ENCODE results near the gene CHMP4B.

The CHMP4B gene

DNA sequence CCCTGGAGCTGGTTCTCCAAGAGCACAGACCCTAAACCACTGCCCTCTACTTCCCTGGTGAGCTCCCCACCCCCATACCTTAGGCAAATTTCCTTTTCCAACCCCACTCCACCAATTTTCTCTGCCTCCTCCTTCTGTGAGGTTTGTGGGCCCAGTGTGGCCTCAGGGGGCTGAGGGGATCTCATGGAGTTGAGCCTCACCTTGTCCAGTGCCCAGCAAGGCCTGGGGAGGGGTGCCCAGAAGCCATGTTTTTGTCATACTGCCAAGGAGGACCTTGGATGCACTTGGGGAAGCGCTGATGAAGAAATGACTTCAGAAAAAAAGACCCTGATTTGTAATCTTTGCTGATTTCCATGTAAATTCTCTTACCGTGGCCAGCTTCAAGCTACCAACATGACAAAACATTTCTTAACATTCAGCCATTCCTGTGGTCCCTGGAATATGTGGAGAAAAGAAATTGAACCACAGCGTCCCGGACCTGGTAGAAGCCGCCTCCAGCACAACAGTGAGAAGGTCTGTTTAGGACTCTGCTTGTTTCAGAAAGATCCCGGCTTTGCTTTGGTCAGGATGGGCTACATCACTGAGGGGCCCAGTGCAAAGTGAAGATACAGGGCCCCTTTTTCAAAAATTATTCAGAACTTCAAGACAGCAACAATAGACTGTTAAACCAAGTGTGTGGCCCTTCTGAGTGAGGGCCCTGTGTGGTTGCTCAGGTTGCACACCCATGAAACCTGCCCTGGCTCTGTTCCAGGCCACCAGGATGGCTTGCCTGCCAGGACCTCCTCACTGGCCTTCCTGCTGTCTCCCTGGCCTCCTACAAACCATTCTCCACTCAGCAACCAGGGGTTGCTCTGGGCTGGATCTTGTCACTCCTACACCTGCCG lies 52.5 kb downstream of the CHMP4B start:
- no peak for DNase-seq (ENCODE audit: low spot score)

DNA sequence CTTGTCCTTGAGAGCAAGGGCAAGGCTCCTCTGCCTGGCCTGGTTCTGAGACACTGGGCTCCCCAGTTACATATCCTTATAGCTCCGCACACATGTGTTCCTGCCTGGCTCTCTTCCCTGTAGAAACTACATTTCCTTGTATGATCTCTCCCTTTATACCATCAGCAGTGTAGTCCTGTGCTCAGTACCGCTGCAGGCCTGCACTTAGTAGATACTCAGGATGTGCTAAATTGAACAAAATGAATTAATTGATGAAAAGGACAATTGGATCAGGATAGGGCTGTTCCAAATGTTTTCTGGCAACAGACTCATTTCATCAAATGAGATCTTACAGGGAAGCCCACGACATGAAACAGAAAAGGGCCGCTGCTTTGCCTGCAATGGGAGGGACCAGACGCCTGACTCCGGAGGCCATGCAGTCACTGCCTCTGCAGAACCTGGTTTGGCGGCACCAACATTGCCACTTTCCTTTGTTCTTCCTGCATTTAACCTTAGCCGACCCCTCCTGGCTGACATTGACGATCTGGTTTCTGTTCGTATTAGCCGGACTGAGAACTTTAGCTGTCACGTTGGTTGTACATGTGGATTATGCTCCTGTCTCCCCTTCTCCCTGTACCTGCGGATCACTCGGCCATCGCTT lies 53.3 kb downstream of the CHMP4B start:
- DNase-seq (ENCODE audit: low spot score) = no peak

DNA sequence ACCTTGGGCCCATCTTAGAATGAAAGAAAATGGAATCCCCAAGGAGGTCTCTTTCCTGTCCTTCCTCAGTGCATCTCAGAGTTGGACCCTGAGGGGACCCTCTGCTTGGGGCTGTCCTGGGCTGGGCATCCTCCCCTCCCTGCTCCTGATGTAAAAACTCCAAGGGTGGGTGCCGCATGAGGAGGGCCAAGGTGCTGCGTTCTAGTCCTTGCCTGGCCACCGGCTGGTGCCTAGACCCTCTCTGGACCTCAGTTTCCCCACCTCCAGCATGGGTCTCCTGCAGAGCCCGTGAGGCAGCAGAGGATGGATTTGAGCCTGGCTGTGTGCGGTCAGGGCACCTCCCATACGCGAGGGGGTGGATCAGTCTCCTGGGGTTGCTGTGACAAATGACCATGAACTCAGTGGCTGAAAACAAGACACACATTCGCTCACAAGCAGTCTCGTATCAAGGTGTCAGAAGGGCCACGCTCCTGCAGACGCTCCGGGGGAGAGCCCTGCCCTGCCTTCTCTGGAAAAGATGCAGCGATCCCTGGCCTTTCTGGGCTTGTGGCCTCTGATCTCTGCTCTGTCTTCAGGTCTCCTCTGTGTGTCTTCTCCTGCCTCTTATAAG lies 54.7 kb downstream of the CHMP4B start:
- no peak for DNase-seq (ENCODE audit: low spot score)

DNA sequence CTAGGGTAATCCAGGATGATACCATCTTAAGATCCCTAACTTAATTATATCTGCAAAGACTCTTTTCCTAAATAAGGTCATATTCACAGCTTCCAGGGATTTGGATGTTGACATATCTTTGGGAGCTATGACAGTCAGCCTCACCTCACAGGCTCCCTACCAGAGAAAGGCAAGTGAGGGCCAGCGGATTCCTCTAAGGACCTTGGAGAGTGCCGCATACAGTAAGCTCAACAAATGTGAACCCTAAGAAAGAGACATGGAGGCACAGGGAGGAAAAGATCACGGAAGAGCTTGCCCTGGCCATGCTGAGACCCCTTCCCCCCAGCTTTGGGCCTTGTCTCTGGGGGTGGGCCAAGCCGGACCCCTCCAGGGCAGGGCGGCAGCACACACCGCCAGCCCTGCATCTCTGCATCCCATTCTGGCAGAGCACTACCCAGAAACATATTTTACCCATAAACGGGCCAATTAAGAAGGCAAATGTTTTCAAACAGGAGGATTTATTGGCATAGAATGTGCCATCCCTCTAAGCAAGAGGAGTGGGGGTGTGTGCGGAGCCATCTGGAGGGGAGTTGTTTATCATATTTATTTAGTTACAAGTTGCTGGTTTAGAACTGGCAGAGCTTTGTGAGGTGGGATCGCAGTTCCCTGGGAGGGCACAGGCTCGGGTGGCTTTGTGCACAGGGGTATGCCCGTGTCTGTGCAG lies 55.4 kb downstream of the CHMP4B start:
- DNase-seq (ENCODE audit: low spot score) = no peak

DNA sequence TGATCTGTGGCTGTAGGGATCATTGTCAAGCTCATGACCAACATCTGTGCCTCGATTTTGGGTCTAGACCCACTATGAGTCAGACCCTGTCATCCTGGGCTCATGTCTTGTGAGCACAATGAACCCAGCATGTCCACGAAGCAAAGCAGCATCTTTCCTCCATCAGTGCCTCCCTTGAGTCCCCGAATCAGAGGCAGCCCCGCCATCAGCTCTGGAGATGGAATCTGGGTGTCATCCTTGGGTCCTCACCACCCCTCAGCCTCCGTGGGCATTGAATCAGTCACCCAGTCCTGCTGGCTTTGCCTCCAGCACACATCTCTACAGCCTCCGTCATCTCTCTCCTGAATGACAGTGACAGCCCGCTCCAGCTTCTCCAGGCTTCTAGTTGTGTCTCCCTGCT lies 56.9 kb downstream of the CHMP4B start:
- DNase-seq (ENCODE audit: low spot score) = no peak

DNA sequence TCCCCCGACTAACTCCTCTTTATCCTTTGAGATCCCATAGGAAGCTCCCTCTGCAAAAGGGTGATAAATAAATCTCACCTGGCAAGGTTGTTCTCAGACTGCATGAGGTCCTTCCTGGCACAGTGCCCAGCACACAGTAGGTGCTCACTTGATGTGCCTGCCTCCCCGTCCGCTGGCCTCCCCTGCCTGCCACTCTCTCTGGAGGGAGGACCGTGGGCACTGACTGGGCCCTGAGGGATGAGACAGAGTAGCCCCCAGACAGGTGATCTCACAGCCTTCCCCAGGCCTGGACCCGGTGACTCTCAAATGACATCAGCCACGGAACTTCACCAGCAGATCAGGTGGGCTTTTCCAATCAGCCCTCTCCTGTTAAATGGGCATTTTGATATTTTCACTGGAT lies 57.4 kb downstream of the CHMP4B start:
- DNase-seq (ENCODE audit: low spot score) = no peak

DNA sequence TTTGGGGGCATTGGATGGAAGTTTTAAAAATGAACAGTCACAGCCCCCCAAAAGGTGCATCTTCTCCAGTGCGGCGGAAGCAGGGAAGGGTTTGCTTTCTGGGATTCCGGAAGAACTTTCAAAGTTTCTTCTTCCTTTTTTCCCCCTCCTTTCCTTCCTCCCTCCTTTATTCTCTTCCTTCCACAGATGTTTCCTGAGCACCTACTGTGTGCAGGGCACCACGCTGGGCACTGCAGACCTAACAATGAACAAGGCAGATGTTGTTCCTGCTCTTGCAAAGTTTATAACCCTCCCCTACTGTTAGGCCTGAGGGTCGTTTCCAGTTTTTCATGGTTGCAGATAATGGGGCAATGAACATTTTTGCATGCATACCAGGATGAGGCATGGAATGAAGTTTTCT lies 58.1 kb downstream of the CHMP4B start:
- no peak for DNase-seq (ENCODE audit: low spot score)

DNA sequence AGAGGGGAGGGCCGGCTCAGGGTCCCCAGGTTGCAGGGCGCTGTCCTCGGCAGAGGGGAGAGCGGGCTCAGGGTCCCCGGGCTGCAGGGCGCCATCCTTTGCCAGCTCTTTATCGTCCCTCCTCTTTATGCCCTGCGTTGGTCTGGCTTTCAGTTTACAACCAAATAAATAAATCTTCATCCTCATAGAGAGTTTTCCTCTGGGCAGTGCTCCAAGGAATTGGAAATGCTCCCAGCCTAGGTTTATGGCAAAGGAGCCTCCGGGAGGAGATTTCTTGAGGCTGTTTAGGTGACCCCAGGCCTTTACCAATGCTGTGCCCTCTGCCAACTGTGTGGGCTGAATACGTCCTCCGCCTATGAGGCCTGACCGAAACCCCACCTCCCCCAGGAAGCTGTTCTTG lies 60.2 kb downstream of the CHMP4B start:
- no peak for DNase-seq (ENCODE audit: low spot score)

DNA sequence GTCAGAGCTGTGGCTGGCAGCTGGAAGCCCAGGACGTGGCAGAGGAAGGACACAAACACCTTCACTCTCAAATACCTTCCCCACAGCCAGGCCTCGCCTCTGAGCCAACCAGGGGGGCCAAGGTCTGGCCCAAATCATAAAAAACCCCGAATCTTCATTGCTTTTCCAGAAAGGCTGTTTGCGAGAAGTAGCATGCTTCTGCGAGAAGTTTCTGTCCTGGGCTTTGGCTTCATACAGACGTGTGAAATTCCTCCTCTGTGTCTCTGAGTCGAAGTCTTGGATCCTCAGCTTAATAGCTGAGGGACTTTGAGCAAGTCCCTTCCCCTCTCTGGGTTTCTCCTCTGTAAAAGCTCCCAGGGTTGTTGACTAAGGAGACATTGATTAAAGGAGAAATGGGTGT lies 63.0 kb downstream of the CHMP4B start:
- DNase-seq (ENCODE audit: low spot score) = no peak

DNA sequence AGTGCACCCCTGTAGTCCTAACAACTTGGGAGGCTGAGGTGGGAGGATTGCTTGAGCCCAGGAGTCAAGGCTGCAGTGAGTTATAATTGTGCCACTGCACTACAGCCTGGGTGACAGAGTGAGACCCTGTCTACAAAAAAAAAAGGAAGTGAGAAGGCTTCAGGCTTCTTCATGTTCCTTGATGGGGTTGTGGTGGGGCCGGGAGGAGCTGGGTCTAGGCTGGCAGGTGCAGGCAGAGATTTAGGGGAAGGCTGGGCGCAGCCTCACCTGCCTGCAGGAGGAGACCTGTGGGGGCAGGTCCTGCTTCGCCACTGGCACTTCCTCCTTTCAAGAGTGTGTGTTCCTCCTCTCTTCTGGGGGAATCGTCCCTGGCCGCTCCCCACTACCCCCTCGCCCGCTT lies 63.9 kb downstream of the CHMP4B start:
- no peak for DNase-seq (ENCODE audit: low spot score)

DNA sequence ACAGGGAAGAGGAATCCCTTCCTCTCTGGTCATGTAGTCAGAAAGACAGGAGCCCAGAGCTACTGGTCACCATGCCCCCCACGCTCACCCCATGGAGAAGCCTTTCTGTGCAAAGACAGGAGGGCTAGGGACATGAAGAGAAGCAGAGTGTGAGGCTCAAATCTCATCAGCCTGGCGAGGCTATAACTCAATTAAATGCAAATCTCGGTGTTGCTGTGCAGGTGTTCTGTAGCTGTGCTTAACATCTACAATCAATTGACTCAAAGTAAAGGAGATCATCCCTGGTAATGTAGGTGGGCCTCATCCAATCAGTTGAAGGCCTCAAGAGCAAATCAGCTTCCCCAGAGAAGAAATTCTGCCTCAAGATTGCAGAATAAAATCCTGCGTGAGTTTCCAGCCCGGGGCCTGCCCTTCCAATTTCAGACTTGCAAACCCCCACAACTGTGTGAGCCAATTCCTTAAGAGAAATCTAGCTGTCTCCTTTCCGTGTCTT lies 64.4 kb downstream of the CHMP4B start:
- no peak for DNase-seq (ENCODE audit: low spot score)

DNA sequence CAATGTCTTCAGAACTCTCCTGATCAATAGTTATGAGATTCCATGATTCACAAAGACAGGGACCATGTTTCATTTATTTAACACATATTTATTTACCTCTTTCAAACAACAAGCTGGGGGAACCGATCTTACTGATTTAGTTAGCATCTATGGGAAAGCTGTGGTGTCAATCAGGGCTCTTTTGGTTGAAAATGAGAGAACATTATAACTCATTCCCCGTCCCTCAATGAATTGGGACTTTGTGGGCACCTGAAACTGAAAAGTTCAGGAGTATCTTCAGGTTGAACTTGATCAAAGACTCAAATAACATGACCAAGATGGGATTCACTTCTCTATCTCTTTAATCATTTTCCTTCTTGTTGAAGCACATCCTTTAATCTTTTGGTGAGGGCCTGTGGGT lies 67.4 kb downstream of the CHMP4B start:
- no peak for DNase-seq (ENCODE audit: low spot score)

DNA sequence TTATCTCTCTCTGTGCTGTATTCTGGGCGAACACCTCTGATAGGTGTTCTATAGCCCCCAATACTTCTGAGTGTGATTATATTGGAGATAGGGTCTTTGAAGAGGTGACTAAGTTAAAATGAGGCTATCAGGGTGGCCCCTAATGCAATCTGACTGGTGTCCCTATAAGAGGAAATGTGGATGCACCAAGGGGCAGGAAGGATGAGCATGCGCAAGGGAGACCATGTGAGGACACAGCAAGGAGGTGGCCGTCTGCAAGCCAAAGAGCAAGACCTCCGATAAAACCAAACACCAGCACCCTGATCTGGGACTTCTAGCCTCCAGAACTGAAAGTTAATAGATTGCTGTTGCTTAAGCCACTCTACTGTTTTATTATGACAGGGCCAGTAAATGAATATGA lies 69.2 kb downstream of the CHMP4B start:
- DNase-seq (ENCODE audit: low spot score) = no peak

DNA sequence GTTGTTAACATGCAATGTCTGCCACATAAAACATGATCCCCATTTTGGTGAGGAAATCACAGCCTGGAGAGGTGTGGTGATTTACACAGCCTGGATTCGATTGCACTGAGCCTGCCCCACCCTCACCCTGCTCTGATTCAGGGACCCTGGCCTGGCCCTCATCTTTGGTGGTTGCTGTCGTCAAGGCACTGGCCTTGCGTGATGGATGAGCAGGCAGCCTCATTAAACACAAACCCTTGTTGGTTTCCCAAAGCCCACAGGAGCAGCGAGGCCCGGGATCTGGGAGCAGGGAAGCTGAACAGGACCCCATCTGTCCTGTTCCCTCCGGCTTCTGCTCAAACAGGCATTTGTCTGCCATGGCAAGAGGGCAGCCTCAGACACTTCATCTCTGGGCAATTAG lies 70.8 kb downstream of the CHMP4B start:
- DNase-seq (ENCODE audit: low spot score) = no peak

DNA sequence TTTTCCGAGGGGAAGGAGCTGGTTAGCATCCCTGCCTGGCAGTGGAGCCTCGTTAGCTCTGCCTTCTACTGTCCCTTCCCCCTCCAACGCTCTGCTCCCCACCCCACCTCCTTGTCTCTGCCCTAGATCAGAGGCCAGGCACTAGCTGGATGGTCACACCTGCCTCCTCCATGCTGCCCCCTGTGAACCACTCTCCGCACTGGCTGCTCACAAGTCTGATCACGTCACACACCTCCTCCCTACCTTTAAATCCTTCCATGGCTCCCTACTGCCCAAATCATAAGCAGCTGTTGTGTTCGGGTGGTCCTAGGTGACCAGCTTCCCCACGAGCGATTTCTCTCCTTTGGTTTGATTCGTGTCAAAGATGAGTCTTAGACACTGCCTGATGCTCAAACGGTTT lies 71.3 kb downstream of the CHMP4B start:
- DNase-seq (ENCODE audit: low spot score) = no peak

DNA sequence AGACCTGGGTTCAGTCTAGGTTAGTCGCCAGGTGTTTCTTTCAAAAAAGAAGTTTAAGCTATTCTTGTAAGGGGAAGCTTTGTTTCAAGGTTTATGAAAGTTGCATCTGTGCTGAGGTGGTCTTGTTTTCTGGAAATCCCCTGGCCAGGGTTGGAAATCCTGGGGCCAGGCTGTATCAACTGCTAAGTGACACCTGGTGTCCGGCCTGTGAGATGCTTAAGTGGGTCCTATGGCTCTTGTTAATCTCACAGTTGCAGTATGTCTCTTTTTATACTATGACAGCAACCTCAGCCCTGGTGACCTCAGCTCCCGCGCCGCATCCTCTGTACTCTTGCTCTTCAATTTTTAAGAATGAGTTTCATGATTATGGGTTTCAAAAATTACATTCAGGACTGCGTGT lies 72.0 kb downstream of the CHMP4B start:
- DNase-seq (ENCODE audit: low spot score) = no peak

DNA sequence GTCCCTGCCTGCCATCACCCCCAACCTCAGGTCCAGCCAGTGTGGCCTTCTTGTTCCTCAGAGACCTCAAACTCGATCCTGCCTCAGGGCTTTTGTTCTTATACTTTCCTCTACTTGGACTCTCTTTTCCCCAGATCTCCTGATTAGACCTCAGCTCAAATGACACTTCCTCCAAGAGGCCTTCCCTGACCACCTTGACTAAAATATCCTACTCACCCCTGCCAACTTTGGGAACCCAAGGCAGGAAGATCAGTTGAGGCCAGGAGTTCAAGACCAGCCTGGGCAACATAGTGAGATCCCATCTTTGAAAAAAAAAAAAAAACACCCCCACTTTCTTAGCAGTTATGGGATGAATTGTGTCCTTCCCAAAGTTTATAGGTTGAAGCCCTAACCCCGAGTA lies 73.5 kb downstream of the CHMP4B start:
- no peak for DNase-seq (ENCODE audit: low spot score)

DNA sequence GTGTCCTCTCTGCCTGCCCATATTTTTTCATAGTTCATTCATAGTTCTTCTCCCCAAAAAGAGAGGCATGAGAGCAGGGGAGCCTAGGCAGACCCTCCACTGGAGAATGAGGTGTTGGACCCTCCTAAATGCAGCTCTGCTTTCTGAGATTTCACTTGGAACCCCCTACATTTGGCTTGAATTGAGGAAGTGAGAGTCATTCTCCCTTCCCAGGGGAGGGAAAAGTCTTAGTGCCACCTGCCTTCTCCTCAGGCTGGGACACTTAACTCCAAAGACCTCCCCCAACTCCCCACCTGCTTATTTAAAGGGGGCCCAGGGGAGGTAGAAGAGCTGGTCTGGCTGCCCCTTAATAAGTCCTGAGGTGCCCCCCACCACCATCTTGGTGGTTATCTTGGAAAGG lies 78.2 kb downstream of the CHMP4B start:
- no peak for DNase-seq (ENCODE audit: low spot score)

DNA sequence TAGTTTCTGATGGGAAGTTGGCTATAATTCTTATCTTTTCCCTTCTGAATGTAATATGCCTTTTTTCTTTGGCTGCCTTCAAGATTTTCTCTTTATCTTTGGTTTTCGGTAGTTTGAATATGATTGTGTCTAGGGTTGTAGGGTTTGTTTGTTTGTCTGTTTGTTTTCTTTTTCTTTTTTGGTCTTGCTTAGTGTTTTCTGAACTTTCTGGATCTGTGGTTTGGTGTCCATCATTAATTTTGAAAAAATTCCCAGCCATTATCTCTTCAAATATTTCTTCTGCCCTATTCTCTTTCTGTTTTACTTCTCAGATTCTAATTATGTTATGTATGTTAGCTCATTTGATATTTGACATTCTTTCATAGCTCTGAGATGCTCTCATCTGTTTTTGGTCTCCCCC lies 79.4 kb downstream of the CHMP4B start:
- DNase-seq (ENCODE audit: low spot score) = no peak

DNA sequence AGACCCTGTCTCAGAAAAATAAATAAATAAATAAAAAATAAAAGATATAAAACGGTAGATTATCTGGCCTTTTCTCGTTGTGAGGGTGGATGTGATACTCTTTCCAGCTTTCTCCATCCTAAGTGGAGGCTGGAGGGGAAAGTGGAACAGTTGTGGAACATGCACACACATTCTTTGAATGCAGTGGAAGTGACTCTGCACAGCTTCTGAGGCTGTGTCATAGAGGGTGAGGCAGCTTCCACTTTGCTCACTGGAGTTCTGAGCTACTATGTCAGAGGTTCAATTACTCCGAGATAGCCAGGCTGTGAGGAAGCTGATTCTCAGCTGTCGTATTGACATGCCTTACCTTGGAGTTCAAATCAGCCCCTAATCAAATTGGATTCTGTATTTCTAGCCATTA lies 82.2 kb downstream of the CHMP4B start:
- no peak for DNase-seq (ENCODE audit: low spot score)

DNA sequence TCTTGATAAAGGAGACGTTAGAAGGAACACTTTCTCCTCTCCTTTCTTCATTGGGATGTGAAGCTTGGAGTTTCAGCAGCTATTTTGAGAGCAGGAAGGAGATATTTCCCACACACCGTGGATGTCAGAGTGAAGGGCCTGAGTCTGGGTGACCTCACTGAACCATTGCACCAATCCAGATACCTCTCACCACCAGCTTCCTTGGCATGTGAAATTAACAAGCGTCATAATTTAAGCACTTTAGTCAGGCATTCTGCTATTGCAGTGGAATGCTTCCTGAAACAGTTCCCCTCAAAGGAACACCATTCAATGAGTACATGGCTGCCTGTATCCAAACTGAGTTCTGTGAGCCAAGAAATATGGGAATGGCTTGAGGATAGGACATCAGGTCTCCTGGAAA lies 83.7 kb downstream of the CHMP4B start:
- no peak for DNase-seq (ENCODE audit: low spot score)

DNA sequence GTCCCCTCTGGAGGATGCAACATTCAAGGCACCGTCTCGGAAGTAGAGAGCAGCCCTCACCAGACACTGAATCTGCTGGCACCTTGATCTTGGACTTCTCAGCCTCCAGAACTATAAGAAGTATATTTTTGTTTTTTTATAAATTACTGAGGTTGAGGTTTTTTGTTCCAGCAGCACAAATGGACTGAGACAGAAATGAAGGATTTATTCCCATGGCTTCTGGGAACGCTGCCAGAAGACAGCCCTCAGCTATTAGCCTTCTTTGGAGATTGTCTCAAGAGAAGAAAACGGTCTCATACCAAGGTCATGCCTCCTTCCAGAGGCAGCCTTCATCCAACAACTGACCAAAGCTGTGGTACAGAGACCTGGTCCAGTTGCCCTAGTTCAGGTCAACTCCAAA lies 85.4 kb downstream of the CHMP4B start:
- DNase-seq (ENCODE audit: low spot score) = no peak

Data from CD4-positive, alpha-beta T cell treated with Interleukin-2 at 100 ng/mL for 4 hours (primary cell).